ENCODE results near the gene BBS9. TPM values are rescaled to one million over a fixed set of nuclear protein-coding genes. Genes with fewer than 3 reads are reported as not detected.

The BBS9 gene
- total and polyA plus RNA-seq, 12 donors: 4.1 to 44.0 (median 10.0) TPM

GRCh38 chr7:33459340-33459751, 330.0 kb downstream of the BBS9 start:
- no peaks in the 10 kb centered on the region for H3K4me1 ChIP-seq
- DNase-seq (no peak), ATAC-seq (peak in 6 of 8 donors; percentile 65 to 89 (median 74))
- no peaks in the 10 kb centered on the region for H3K9me3 ChIP-seq
- 42 to 43% methylated on average over 1 of the region's 1 CpG for WGBS, 2 donors
- no peak overlapping the region for H3K27ac ChIP-seq
- H3K27me3 ChIP-seq: no peaks in the 10 kb centered on the region
- intact Hi-C loops (cut with DNase I): no loop called here
- H3K4me3 ChIP-seq: no peak overlapping the region
- peak; percentile 14 to 66 (median 46) for TF ChIP-seq CTCF (IDR thresholded peaks at IDR 0.05)
- no peaks in the 10 kb centered on the region for H3K36me3 ChIP-seq

- Histone ChIP-seq H3K27me3 (no peaks in the 10 kb centered on the region), H3K36me3 (no peaks in the 10 kb centered on the region), H3K4me1 (no peaks in the 10 kb centered on the region), H3K4me3 (no peak overlapping the region), H3K9me3 (no peaks in the 10 kb centered on the region), H3K27ac (no peak overlapping the region)
- no peak for ATAC-seq
- WGBS, 2 donors: 91 to 95% methylated on average over 2 of the region's 2 CpGs
- intact Hi-C loops (cut with DNase I): no loop called here
- no peak for TF ChIP-seq CTCF (IDR thresholded peaks at IDR 0.05)
- no peak for DNase-seq
These were observed 333.8 kb downstream of the BBS9 start for GRCh38 chr7:33463131-33463530.

- ATAC-seq (no peak), DNase-seq (no peak)
- 77 to 78% methylated on average over 4 of the region's 4 CpGs for WGBS, 2 donors
- Histone ChIP-seq H3K27me3 (no peaks in the 10 kb centered on the region), H3K27ac (no peak overlapping the region), H3K4me3 (no peak overlapping the region), H3K9me3 (no peaks in the 10 kb centered on the region), H3K4me1 (no peaks in the 10 kb centered on the region), H3K36me3 (no peaks in the 10 kb centered on the region)
- intact Hi-C loops (cut with DNase I): no loop called here
- no peak for TF ChIP-seq CTCF (IDR thresholded peaks at IDR 0.05)
These were observed 336.8 kb downstream of the BBS9 start for GRCh38 chr7:33466203-33466602.

- Histone ChIP-seq H3K27ac (no peak overlapping the region), H3K36me3 (no peaks in the 10 kb centered on the region), H3K27me3 (no peaks in the 10 kb centered on the region), H3K9me3 (no peaks in the 10 kb centered on the region), H3K4me1 (no peaks in the 10 kb centered on the region), H3K4me3 (no peak overlapping the region)
- ATAC-seq (no peak), DNase-seq (no peak)
- intact Hi-C loops (cut with DNase I): no loop called here
- TF ChIP-seq CTCF (IDR thresholded peaks at IDR 0.05): no peak
- WGBS, 2 donors: 93 to 97% methylated on average over 3 of the region's 3 CpGs
These were observed 342.4 kb downstream of the BBS9 start for GRCh38 chr7:33471636-33472242.

Measured in heart right ventricle (tissue), 16 donors.